ENCODE results near the gene CDIPT. TPM values are rescaled to one million over a fixed set of nuclear protein-coding genes. Genes with fewer than 3 reads are reported as not detected.
A peak's percentile ranks its signal among the peaks of the same experiment; 100 is the strongest.

The CDIPT gene
- total and polyA plus RNA-seq, 2 experiments from 2014 or later = 126 to 181 TPM

DNA sequence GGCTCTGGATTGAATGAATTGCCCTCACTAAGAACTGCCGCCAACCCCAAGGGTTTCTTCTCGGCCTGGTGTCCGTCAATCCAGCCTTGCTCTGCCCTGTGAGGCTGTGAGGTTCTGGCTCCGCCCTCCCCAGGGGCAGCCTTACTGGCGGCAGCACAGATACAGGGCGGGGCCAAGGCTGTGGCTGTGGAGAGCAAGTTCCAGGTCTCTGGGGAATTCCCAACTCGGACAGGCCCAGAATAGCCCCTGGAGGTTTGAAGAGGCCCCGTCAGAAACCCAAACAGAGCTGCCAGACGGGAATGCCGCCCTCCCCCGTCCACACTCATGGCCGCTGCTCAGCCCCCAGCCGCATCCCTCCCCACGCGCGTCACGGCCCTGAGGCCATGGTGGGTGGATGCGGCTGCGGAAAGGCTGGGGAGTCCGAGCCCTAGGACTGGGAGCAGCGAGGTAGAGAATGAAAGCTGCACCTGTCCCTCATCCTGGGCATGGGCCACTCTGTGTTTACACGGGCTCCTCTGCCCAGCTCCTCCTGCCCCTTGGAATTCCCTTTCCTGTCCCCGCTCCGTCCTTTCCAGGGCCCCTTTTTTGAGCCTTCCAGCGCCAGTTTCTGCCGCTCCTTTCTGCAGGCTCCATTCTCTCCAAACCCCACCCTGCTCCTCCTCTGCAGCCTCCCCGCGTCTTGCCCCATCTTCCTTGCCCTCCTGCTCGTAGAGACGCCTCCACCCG lies 51.7 kb downstream of the CDIPT start:
- WGBS, 2 experiments (ENCODE audit: low coverage in 1 of 2, low lambda C conversion rate in 2 of 2, missing lambda C conversion rate in 2 of 2) = 0 to 1% methylated on average over 20 to 31 of the region's 31 CpGs
- H3F3A ChIP-seq (ENCODE audit: insufficient read depth) = peaks cover 20% of the 10 kb centered on the region; the same call in 1 of the 2 replicates
- DNase-seq = peak; percentile 99
- peaks cover 22% of the 10 kb centered on the region for H3K79me2 ChIP-seq (ENCODE audit: insufficient read depth)
- no peaks in the 10 kb centered on the region for H4K20me1 ChIP-seq (ENCODE audit: insufficient read depth)
- in situ Hi-C loops (cut with MboI) = loop anchor here (10.0 kb wide), 1 partner anchor 203 kb away; the partner anchor contains the start of gene DOC2A
- H3K36me3 ChIP-seq (ENCODE audit: low read depth) = no peaks in the 10 kb centered on the region
- H3K4me1 ChIP-seq (ENCODE audit: insufficient read depth) = peaks cover 29% of the 10 kb centered on the region
- no peaks in the 10 kb centered on the region for H3K27me3 ChIP-seq (replicated peaks; ENCODE audit: insufficient read depth)
- H3K9me3 ChIP-seq (ENCODE audit: low read depth) = no peaks in the 10 kb centered on the region
- peak overlapping the region; percentile 71 for H3K9ac ChIP-seq
- H3K9me2 ChIP-seq (ENCODE audit: insufficient read depth) = no peaks in the 10 kb centered on the region
- peak overlapping the region; percentile 77 for H3K4me3 ChIP-seq
- H2AFZ ChIP-seq = peak overlapping the region; percentile 72
- H3K4me2 ChIP-seq (ENCODE audit: unreplicated experiment) = peak overlapping the region; percentile 89
- TF ChIP-seq EZH2 (IDR thresholded peaks at IDR 0.05; ENCODE audit: insufficient read depth, poor library complexity, severe bottlenecking) (no peak), EZH2phosphoT487 (IDR thresholded peaks at IDR 0.05; ENCODE audit: insufficient read depth, low read depth) (no peak)
- peak overlapping the region; percentile 74 for H3K27ac ChIP-seq

GRCh38 chr16:29810699-29811169 lies 52.3 kb downstream of the CDIPT start:
- no peaks in the 10 kb centered on the region for H3K9me2 ChIP-seq (ENCODE audit: insufficient read depth)
- peaks cover 29% of the 10 kb centered on the region for H3K4me1 ChIP-seq (ENCODE audit: insufficient read depth)
- H3K27ac ChIP-seq = peak overlapping the region; percentile 74
- H3K4me2 ChIP-seq (ENCODE audit: unreplicated experiment) = peak overlapping the region; percentile 89
- H3K36me3 ChIP-seq (ENCODE audit: low read depth) = no peaks in the 10 kb centered on the region
- H3K27me3 ChIP-seq (replicated peaks; ENCODE audit: insufficient read depth) = no peaks in the 10 kb centered on the region
- WGBS, 2 experiments (ENCODE audit: low coverage in 1 of 2, low lambda C conversion rate in 2 of 2, missing lambda C conversion rate in 2 of 2) = 22 to 25% methylated on average over 9 of the region's 9 CpGs
- no peaks in the 10 kb centered on the region for H4K20me1 ChIP-seq (ENCODE audit: insufficient read depth)
- no peak overlapping the region for H2AFZ ChIP-seq
- peaks cover 22% of the 10 kb centered on the region for H3K79me2 ChIP-seq (ENCODE audit: insufficient read depth)
- no peak for DNase-seq
- TF ChIP-seq EZH2phosphoT487 (IDR thresholded peaks at IDR 0.05; ENCODE audit: insufficient read depth, low read depth) = no peak
- no peak for TF ChIP-seq EZH2 (IDR thresholded peaks at IDR 0.05; ENCODE audit: insufficient read depth, poor library complexity, severe bottlenecking)
- H3K4me3 ChIP-seq = peak overlapping the region; percentile 77
- no peaks in the 10 kb centered on the region for H3K9me3 ChIP-seq (ENCODE audit: low read depth)
- in situ Hi-C loops (cut with MboI) = loop anchor here (10.0 kb wide), 1 partner anchor 204 kb away; the partner anchor contains the start of gene DOC2A
- peak overlapping the region; percentile 71 for H3K9ac ChIP-seq
- H3F3A ChIP-seq (ENCODE audit: insufficient read depth) = peaks cover 20% of the 10 kb centered on the region; the same call in 1 of the 2 replicates

GRCh38 chr16:29809850-29810698 lies 53.0 kb downstream of the CDIPT start:
- Histone ChIP-seq H3F3A (ENCODE audit: insufficient read depth) (peaks cover 20% of the 10 kb centered on the region; the same call in 1 of the 2 replicates), H2AFZ (no peak overlapping the region), H3K27ac (peak overlapping the region; percentile 74), H3K36me3 (ENCODE audit: low read depth) (no peaks in the 10 kb centered on the region), H3K79me2 (ENCODE audit: insufficient read depth) (peaks cover 22% of the 10 kb centered on the region), H3K9me2 (ENCODE audit: insufficient read depth) (no peaks in the 10 kb centered on the region), H3K9ac (peak overlapping the region; percentile 86), H3K27me3 (replicated peaks; ENCODE audit: insufficient read depth) (no peaks in the 10 kb centered on the region), H3K9me3 (ENCODE audit: low read depth) (no peaks in the 10 kb centered on the region), H3K4me3 (0 out of 2 replicates have a peak overlapping the region, but pooled peaks have one; percentile 77), H3K4me1 (ENCODE audit: insufficient read depth) (peaks cover 26% of the 10 kb centered on the region), H4K20me1 (ENCODE audit: insufficient read depth) (no peaks in the 10 kb centered on the region), H3K4me2 (ENCODE audit: unreplicated experiment) (no peak overlapping the region)
- DNase-seq = peak; percentile 54
- TF ChIP-seq EZH2 (IDR thresholded peaks at IDR 0.05; ENCODE audit: insufficient read depth, poor library complexity, severe bottlenecking) (no peak), EZH2phosphoT487 (IDR thresholded peaks at IDR 0.05; ENCODE audit: insufficient read depth, low read depth) (no peak)
- 72 to 79% methylated on average over 20 to 23 of the region's 23 CpGs for WGBS, 2 experiments (ENCODE audit: low coverage in 1 of 2, low lambda C conversion rate in 2 of 2, missing lambda C conversion rate in 2 of 2)
- in situ Hi-C loops (cut with MboI) = loop anchor here (10.0 kb wide), 1 partner anchor 205 kb away; the partner anchor contains the start of gene DOC2A
